ENCODE data around the gene MR1.

Gene MR1

GRCh38 chr1:181064011-181064623, 30.3 kb downstream of the MR1 start:
- DNase-seq (ENCODE audit: low read depth), result no peak

GRCh38 chr1:181064702-181065101, 30.9 kb downstream of the MR1 start:
- no peak for DNase-seq (ENCODE audit: low read depth)

DNA sequence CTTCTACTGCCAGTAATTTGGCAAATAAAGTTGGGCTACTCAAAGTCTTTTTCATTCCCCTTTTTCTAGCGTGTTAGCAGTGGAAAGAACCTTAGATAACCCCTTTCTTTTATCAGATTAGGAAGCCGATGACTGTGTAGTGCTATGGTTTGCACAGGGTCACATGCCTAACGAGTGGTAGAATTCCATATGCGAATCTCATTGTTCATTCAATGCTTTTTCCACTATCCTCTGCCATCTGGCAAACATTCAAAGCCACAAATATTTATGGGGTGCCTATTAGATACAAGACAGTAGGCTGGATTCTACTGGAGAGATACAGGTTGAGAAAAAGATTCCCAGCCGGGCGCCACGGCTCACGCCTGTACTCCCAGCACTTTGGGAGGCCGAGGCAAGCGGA, 39.9 kb downstream of the MR1 start:
- no peak for DNase-seq (ENCODE audit: low read depth)

GRCh38 chr1:181075766-181076350, 42.1 kb downstream of the MR1 start:
- DNase-seq (ENCODE audit: low read depth), result no peak

GRCh38 chr1:181076852-181077251, 43.1 kb downstream of the MR1 start:
- DNase-seq (ENCODE audit: low read depth), result no peak

GRCh38 chr1:181077576-181078242, 43.9 kb downstream of the MR1 start:
- no peak for DNase-seq (ENCODE audit: low read depth)

DNA sequence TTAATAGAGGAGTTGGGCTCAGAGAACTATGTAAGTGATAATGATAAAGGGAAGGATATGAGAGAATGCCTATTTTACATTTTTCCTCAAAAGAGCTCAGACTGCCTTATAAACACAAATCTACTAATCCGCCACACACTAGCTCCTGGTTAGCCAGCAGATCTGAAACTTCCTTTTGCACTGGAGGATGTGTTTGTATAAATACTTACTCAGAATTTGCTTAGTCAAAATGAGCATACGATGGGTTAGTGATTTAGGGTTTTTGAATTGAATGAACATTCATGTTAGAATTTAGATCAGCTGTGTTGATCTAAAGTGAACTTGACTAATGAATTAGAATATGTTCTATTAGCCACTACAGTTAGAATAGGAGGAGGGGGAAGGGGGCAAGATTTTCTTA, 45.6 kb downstream of the MR1 start:
- no peak for DNase-seq (ENCODE audit: low read depth)

DNA sequence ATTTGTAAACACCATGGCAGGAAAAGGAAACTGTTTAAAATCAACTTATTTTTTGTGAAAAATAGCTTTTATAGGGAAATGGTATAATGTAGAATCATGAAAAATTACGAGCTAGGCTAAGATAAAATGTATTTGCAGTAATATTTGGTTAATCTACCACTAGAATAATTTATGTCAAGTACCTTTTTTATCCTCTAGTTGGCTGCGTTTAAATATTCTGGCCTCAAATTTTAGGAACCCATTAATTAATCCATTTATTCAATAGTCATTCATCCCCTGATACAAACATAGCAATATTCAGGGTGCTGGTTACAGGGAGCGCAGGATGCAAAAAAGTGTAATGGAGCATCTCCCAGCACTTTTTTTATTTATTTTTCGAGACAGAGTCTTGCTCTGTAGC, 46.1 kb downstream of the MR1 start:
- DNase-seq (ENCODE audit: low read depth), result no peak

DNA sequence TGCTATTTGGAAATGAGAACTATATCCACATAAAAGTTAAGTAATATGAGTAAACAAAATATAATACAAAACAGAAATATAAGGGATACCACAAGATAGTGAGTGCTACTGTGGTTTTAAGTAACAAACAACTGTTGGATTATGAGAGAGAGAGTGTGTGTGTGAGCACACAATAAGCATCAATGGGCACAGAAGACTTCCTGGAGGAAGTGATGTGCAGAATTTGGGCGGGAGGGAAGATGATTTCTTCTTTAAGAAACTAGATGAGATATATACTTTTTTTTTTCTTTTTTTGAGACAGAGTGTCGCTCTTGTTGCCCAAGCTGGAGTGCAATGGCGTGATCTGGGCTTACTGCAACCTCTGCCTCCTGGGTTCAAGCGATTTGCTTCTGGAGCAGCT, 46.8 kb downstream of the MR1 start:
- DNase-seq (ENCODE audit: low read depth), result no peak

- DNase-seq (ENCODE audit: low read depth), result no peak
These were observed 47.6 kb downstream of the MR1 start for GRCh38 chr1:181081395-181081794.

- DNase-seq (ENCODE audit: low read depth), result peak; percentile 26
These were observed 50.2 kb downstream of the MR1 start for GRCh38 chr1:181083842-181084605.

GRCh38 chr1:181084606-181084969, 50.8 kb downstream of the MR1 start:
- DNase-seq (ENCODE audit: low read depth), result no peak

- DNase-seq (ENCODE audit: low read depth), result no peak
These were observed 52.3 kb downstream of the MR1 start for GRCh38 chr1:181086091-181086490.

DNA sequence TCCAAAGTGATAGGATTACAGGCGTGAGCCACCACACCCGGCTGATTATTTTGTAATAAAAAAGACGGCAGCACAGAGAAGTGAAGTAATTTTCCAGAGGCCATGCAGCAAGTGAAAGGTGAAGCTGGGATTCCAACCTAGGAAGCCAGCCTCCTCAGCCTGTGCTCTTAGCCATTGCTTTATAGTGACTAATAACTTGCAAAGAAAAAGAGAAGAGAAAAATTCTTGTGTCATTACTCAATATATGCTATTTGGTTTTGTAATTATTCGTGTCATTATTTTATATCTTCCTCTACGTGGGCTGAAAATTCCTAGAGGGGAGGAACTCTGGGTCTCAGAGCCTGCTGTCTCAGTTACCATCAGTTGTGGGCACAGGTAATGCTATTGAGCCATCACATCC, 53.1 kb downstream of the MR1 start:
- DNase-seq (ENCODE audit: low read depth), result no peak

DNA sequence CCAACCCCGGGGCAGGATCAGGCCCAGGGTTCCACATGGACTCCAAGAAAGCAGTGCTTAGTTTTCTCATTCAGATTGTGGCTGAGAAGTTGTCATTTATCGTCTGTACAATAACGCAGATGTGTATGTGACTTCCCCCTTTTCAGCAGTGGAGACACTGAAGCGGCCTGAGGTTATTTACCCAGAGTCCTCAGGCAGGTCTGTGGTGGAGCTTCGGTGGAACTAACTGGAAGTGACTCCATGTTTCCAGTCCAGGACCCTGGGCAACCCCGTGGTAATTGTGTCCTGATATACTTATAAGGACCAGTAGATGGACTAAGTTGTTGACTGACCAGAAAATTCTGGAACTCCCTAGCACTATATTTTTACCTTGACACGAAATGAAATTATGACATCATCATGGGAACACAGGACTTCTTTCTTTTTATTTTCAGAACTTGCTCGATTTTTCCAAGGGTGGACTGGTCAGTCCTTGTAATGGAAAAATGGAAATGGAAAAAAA, 53.7 kb downstream of the MR1 start:
- no peak for DNase-seq (ENCODE audit: low read depth)

DNA sequence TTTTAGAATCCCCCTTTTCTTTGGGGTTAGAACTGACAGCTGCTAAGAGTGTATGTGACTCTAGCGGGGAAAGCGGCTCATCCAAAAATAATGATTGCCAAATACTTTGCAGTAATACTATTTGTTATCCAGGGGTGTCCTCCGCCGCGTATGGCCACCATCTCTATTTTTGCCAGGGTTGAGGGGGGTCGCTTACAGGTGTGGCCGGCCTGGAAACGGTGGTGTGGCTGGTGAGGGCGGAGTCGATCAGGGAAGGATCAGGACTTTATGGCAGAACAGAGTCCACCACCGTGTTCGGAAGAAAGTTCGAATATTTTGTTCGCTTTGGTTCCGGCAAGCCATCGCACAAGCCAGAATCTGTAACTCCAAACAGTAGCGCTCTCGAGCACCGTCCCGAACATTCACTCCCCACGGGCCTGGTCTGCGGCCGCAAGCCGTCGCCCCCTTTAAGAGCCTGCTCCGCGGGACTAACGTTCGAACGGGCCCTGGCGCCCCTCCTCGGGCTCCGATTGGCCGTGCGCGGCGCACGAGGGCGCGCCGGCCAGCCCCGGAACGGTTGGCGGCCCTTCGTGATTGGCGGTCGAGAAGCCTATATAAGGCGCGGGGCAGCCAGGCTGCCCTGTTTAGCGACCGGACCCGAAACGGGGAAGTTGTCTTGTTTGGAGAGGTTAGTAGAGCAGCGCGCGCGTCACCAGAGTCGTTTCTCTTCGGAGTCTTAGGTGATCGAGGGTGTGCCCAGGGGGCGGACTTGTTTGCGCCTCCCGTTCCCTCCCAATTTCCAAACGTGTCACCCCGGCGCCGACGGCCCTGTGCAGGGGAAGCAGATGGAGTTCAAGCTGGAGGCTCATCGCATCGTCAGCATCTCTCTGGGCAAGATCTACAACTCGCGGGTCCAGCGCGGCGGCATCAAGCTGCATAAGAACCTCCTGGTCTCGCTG, 54.6 kb downstream of the MR1 start, which contains the start of gene IER5:
Gene IER5, plus strand, starts transcription at position 622 of the 938 bp plus-strand sequence. Its CDS starts 203 bp downstream, at position 825.
- peak; percentile 92 for DNase-seq (ENCODE audit: low read depth)

- no peak for DNase-seq (ENCODE audit: low read depth)
These were observed 55.4 kb downstream of the MR1 start for GRCh38 chr1:181089017-181089675.

- peak; percentile 69 for DNase-seq (ENCODE audit: low read depth)
These were observed 56.1 kb downstream of the MR1 start for GRCh38 chr1:181089676-181090544.

- DNase-seq (ENCODE audit: low read depth), result no peak
These were observed 56.9 kb downstream of the MR1 start for GRCh38 chr1:181090641-181091126.

Data from stimulated activated CD8-positive, alpha-beta memory T cell treated with anti-CD3 and anti-CD28 coated beads, Interleukin-12 subunit alpha, Interleukin-12 subunit beta, amount 100 ng/mL, for 4 hours (primary cell).